HEK293 (cell line): ENCODE data around the gene CDH23.

Source experiments
- CTCF ChIA-PET: fragments of 350-600 bp; formaldehyde crosslinking; extraction: SDS; loops from one replicate; lab custom pipeline; 2021; ENCODE audit warnings: antibody characterized with exemption; lab: Yijun Ruan, JAX
- POLR2A ChIA-PET: fragments of 300-600 bp; formaldehyde crosslinking; extraction: SDS; loops from one replicate; lab custom pipeline; 2020; ENCODE audit warnings: antibody characterized with exemption, inconsistent platforms; lab: Yijun Ruan, JAX
- H3K27ac ChIP-seq: fragments of 200-500 bp; sonication (Bioruptor generic); 2 replicates; pipeline ENCODE4 v1.5.1; 2014; ENCODE audit warnings: low read depth, low read length, control low read depth, inconsistent platforms; ENCODE audit errors: extremely low read depth
- H3K36me3 ChIP-seq, 2 experiments: fragments of 200-500 bp in 1 of 2; sonication (Bioruptor generic) in 1 of 2; 1 replicate in 1 of 2; 2 replicates in 1 of 2; pipeline ENCODE4 v1.5.1; 2014 to 2017; ENCODE audit warnings: inconsistent platforms in 2 of 2, low read length in 2 of 2; ENCODE audit not compliant: control insufficient read depth in 2 of 2, insufficient read depth in 1 of 2
- H3K4me1 ChIP-seq: fragments of 200-500 bp; sonication (Bioruptor generic); 2 replicates; pipeline ENCODE4 v1.5.1; 2014; ENCODE audit warnings: mild to moderate bottlenecking, low read length, inconsistent platforms; ENCODE audit not compliant: control insufficient read depth, insufficient read depth
- H3K4me3 ChIP-seq: 2 replicates; pipeline ENCODE4 v1.5.1; 2011; ENCODE audit warnings: low read depth, mild to moderate bottlenecking, control low read depth, low read length, moderate library complexity
- H3K9me3 ChIP-seq: fragments of 200-500 bp; sonication (Bioruptor generic); 2 replicates; pipeline ENCODE4 v1.5.1; 2014; ENCODE audit warnings: low read depth, low read length, inconsistent platforms; ENCODE audit not compliant: control insufficient read depth, insufficient read depth
- FEZF1 ChIP-seq: fragments of 450-650 bp; formaldehyde crosslinking; IDR thresholded peaks from 2 replicates; pipeline ENCODE4 v1.5.1; 2016; ENCODE audit warnings: missing biosample characterization, missing genetic modification characterization
- KLF10 ChIP-seq: fragments of 450-650 bp; IDR thresholded peaks from 2 replicates; pipeline ENCODE4 v1.5.1; 2018; ENCODE audit warnings: missing biosample characterization, mild to moderate bottlenecking, missing genetic modification characterization
- KLF9 ChIP-seq: fragments of 450-650 bp; formaldehyde crosslinking; IDR thresholded peaks from 2 replicates; pipeline ENCODE4 v1.5.1; 2016; ENCODE audit warnings: missing biosample characterization, missing genetic modification characterization, low read depth
- SCRT2 ChIP-seq: fragments of 450-650 bp; formaldehyde crosslinking; IDR thresholded peaks from 2 replicates; pipeline ENCODE4 v1.5.1; 2016; ENCODE audit warnings: missing biosample characterization, missing genetic modification characterization
- ZBTB17 ChIP-seq: fragments of 450-650 bp; formaldehyde crosslinking; IDR thresholded peaks from 2 replicates; pipeline ENCODE4 v1.5.1; 2016; ENCODE audit warnings: missing biosample characterization, missing genetic modification characterization
- ZBTB21 ChIP-seq: fragments of 450-650 bp; formaldehyde crosslinking; IDR thresholded peaks from 2 replicates; pipeline ENCODE4 v1.5.1; 2017; ENCODE audit warnings: missing biosample characterization, missing genetic modification characterization
- ZBTB44 ChIP-seq: fragments of 450-650 bp; IDR thresholded peaks from 2 replicates; pipeline ENCODE4 v1.5.1; 2018; ENCODE audit warnings: missing biosample characterization, mild to moderate bottlenecking, missing genetic modification characterization
- ZNF138 ChIP-seq: fragments of 450-650 bp; formaldehyde crosslinking; IDR thresholded peaks from 2 replicates; pipeline ENCODE4 v1.5.1; 2016; ENCODE audit warnings: missing biosample characterization, missing genetic modification characterization, borderline replicate concordance
- ZNF148 ChIP-seq: fragments of 450-650 bp; formaldehyde crosslinking; IDR thresholded peaks from 2 replicates; pipeline ENCODE4 v1.5.0; 2017; ENCODE audit warnings: missing biosample characterization, missing genetic modification characterization, borderline replicate concordance
- ZNF26 ChIP-seq: fragments of 450-650 bp; formaldehyde crosslinking; IDR thresholded peaks from 2 replicates; pipeline ENCODE4 v1.5.1; 2016; ENCODE audit warnings: missing biosample characterization, missing genetic modification characterization
- ZNF362 ChIP-seq: fragments of 450-650 bp; formaldehyde crosslinking; IDR thresholded peaks from 2 replicates; pipeline ENCODE4 v1.5.1; 2016; ENCODE audit warnings: missing biosample characterization, missing genetic modification characterization
- ZNF510 ChIP-seq: fragments of 450-650 bp; formaldehyde crosslinking; IDR thresholded peaks from 2 replicates; pipeline ENCODE4 v1.5.1; 2018; ENCODE audit warnings: mild to moderate bottlenecking, missing genetic modification characterization, missing biosample characterization; ENCODE audit not compliant: insufficient replicate concordance
- ZNF544 ChIP-seq: fragments of 450-650 bp; formaldehyde crosslinking; IDR thresholded peaks from 2 replicates; pipeline ENCODE4 v1.5.0; 2017; ENCODE audit warnings: missing biosample characterization, missing genetic modification characterization
- ZNF555 ChIP-seq: fragments of 450-650 bp; formaldehyde crosslinking; conservative IDR thresholded peaks from 2 replicates; pipeline ENCODE4 v1.5.1; 2017; ENCODE audit warnings: missing biosample characterization, mild to moderate bottlenecking, missing genetic modification characterization, inconsistent platforms
- ZNF791 ChIP-seq: fragments of 450-650 bp; formaldehyde crosslinking; IDR thresholded peaks from 2 replicates; pipeline ENCODE4 v1.5.1; 2016; ENCODE audit warnings: missing biosample characterization, missing genetic modification characterization
- ZSCAN5A ChIP-seq: fragments of 450-650 bp; formaldehyde crosslinking; IDR thresholded peaks from 2 replicates; pipeline ENCODE4 v1.5.1; 2016; ENCODE audit warnings: missing biosample characterization, missing genetic modification characterization

The CDH23 gene

GRCh38 chr10:71741671-71742070 is 345.0 kb downstream of the CDH23 start:
- Histone ChIP-seq H3K4me3 (no peak overlapping the region), H3K9me3 (no peaks in the 10 kb centered on the region), H3K36me3 (no peaks in the 10 kb centered on the region), H3K4me1 (no peaks in the 10 kb centered on the region), H3K27ac (no peak overlapping the region)
- TF ChIP-seq ZNF362 (tag by site-specific recombination) (no peak), ZNF138 (tag by site-specific recombination) (no peak), SCRT2 (tag by site-specific recombination) (no peak), ZNF555 (no peak), ZBTB21 (no peak), KLF9 (tag by site-specific recombination) (no peak), ZBTB17 (tag by site-specific recombination) (no peak), ZBTB44 (tag by site-specific recombination) (no peak)
- ChIA-PET CTCF (interaction anchor here (0.6 to 2.4 kb wide), 2 partner anchors 31 to 32 kb away, joined by 3 to 5 read pairs; partner anchors contain the start of gene VSIR), POLR2A (no interaction called here)

- Histone ChIP-seq H3K27ac (no peak overlapping the region), H3K4me1 (no peaks in the 10 kb centered on the region), H3K9me3 (no peaks in the 10 kb centered on the region), H3K36me3 (no peaks in the 10 kb centered on the region), H3K4me3 (no peak overlapping the region)
- TF ChIP-seq FEZF1 (tag by site-specific recombination) (no peak), ZNF148 (tag by site-specific recombination) (no peak), ZNF544 (tag by site-specific recombination) (no peak), KLF10 (tag by site-specific recombination) (no peak), ZNF510 (tag by site-specific recombination) (no peak), ZSCAN5A (no peak), ZNF791 (tag by site-specific recombination) (no peak), ZNF26 (no peak)
- CTCF ChIA-PET, result interaction anchor here (0.6 to 2.4 kb wide), 2 partner anchors 30 to 32 kb away, joined by 3 to 5 read pairs; partner anchors contain the start of gene VSIR
- POLR2A ChIA-PET, result no interaction called here
Observed at GRCh38 chr10:71742301-71743088, 345.8 kb downstream of the CDH23 start.
